ENCODE data around the gene RASSF8.
A peak's percentile ranks its signal among the peaks of the same experiment; 100 is the strongest.

- no peak for TF ChIP-seq CTCF (IDR thresholded peaks at IDR 0.05; ENCODE audit: extremely low read depth in 1 of 2, insufficient read depth in 1 of 2, low read depth in 1 of 2, low read length in 2 of 2)
- TF ChIP-seq POLR2AphosphoS5 (IDR thresholded peaks at IDR 0.05; ENCODE audit: insufficient read depth, low read depth, low read length) = peak; percentile 51
- no peak for TF ChIP-seq POLR2A (IDR thresholded peaks at IDR 0.05; ENCODE audit: low read depth, low read length)
- TF ChIP-seq EZH2 (IDR thresholded peaks at IDR 0.05; ENCODE audit: borderline replicate concordance, low read depth, low read length, severe bottlenecking) = no peak
- no peak for TF ChIP-seq GATA2 (IDR thresholded peaks at IDR 0.05; ENCODE audit: insufficient read depth, insufficient read length, low read depth, low read length)
- TF ChIP-seq FOS (IDR thresholded peaks at IDR 0.05; ENCODE audit: borderline replicate concordance, insufficient read depth, low read length) = peak; percentile 88
Observed at GRCh38 chr12:25997201-25997963, 38.9 kb downstream of the RASSF8 start.

Measured in endothelial cell of umbilical vein (primary cell).